HG03378 (cell line): Measurements from ENCODE around the gene PRPF39.
A peak's percentile ranks its signal among the peaks of the same experiment; 100 is the strongest.
"Not testable (repeated sequence)": the region's sequence is repeated elsewhere in the genome, so short reads cannot be mapped to it uniquely, and the experiment has no call there.

Experiments used
- ATAC-seq: cut with Tn5 transposase; IDR thresholded peaks from one replicate; pipeline ENCODE4 v1.9.1; 2021; ENCODE audit warnings: mild to moderate bottlenecking, moderate library complexity; ENCODE audit not compliant: unreplicated experiment

Gene PRPF39

GRCh38 chr14:45081096-45081495, 2.8 kb upstream of the PRPF39 start:
- ATAC-seq: not testable (repeated sequence)

GRCh38 chr14:45082420-45082819, 1.5 kb upstream of the PRPF39 start:
- ATAC-seq: no peak

DNA sequence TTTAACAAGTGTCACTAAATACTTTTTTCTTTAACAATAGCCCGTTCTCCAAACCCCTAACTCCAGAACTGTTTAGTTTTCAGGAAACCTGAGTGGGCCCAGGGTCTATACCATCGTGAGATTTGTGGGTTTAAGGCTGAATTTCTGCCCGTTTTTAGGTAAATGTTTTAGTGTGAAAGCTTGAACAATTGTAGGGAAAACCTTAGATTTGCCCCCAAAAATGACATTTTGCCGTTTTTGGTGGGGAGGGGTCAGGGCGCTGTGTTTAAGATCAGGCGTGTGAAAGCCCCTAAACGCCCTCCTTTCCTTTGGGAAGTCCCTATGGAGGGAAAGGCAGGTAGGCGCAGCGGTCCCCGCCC, 320 bp upstream of the PRPF39 start:
- no peak for ATAC-seq

DNA sequence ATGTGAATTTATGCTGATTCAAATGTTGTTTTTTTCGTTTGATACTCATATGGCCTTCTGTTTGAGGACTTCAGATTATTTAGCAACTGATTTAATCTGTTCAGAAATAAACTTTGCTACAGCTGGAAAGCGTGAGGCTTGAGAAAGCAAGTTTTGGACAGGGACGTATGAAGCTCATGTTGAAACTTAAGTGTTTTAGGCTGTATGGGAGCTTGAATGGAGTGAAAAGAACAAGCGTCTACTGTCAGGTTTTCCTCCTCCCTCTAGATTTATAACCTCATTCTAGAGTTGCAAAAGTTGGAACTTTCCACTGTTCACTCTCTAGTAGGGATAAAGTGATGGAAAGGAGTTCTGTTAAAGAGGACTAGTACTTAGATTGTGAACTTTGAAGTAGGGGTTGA, 1.0 kb downstream of the PRPF39 start:
- ATAC-seq: peak; percentile 12

DNA sequence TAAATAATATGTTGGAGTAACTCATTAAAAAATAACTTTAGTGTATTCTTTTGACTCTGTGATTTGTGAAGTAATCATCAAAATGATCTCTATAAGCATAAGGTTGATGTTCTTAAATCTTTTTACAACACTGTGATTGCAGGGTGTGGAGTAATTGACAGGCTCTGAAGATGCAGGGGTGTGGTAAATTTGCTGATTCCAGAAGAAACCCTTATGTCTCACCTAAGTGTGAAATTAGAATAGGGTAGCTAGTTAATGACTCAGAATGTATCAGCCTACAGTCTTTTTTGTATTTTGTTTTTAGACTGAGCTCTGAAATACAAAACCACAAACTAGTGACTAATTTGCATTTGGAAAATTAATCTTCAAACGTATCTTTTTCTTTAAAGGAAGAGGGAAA, 5.9 kb downstream of the PRPF39 start:
- peak; percentile 87 for ATAC-seq

GRCh38 chr14:45091710-45092109, 7.8 kb downstream of the PRPF39 start:
- ATAC-seq: no peak

DNA sequence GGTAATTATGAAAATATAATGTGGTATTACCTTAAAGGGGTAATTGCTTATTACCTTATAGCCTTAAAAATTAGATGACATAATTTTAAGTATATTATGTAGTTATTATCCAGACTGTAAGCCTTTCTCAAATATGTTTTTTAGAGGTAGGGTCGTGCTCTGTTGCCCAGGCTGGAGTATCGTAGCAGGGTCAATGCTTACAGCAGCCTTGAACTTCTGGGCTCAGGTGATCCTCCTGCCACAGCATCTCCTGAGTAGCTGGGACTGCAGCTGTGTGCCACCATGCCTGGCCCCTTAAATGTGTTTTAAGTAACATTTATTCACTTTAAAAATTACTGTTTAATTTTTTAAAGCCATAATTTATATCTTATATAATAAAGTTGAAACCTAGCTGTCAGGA, 10.4 kb downstream of the PRPF39 start:
- no peak for ATAC-seq

DNA sequence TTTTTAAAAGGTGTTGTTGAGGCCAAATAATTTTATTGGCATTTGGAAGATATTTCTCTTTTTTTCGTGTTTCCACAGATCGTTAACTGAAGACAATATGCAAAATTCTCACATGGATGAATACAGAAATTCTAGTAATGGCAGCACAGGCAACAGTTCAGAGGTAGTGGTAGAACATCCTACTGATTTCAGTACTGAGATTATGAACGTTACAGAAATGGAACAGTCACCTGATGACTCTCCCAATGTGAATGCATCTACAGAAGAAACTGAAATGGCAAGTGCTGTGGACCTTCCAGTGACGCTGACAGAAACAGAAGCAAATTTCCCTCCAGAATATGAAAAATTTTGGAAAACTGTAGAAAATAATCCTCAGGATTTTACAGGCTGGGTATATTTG, 11.2 kb downstream of the PRPF39 start:
- no peak for ATAC-seq

- ATAC-seq: no peak
Observed at GRCh38 chr14:45096218-45096617, 12.3 kb downstream of the PRPF39 start.

DNA sequence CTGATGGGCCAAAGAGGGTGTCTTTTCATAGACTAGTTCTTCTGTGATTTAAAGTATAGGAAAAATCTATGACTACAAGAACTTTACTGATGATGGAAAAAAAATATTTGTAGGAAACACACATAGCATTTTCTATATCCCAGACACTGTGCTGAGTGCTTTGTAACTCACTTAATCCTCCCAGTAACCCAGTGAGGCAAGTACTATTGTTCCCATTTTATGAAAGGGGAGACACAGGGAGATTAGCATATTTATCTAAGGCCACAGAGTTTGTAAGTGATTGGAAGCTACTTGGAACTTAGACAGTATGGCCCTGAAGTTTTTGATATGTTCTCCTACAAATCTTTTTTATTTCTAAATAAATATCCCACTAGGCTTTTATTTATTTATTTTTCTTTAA, 19.9 kb downstream of the PRPF39 start:
- ATAC-seq: no peak

GRCh38 chr14:45104561-45104960, 20.6 kb downstream of the PRPF39 start:
- no peak for ATAC-seq

DNA sequence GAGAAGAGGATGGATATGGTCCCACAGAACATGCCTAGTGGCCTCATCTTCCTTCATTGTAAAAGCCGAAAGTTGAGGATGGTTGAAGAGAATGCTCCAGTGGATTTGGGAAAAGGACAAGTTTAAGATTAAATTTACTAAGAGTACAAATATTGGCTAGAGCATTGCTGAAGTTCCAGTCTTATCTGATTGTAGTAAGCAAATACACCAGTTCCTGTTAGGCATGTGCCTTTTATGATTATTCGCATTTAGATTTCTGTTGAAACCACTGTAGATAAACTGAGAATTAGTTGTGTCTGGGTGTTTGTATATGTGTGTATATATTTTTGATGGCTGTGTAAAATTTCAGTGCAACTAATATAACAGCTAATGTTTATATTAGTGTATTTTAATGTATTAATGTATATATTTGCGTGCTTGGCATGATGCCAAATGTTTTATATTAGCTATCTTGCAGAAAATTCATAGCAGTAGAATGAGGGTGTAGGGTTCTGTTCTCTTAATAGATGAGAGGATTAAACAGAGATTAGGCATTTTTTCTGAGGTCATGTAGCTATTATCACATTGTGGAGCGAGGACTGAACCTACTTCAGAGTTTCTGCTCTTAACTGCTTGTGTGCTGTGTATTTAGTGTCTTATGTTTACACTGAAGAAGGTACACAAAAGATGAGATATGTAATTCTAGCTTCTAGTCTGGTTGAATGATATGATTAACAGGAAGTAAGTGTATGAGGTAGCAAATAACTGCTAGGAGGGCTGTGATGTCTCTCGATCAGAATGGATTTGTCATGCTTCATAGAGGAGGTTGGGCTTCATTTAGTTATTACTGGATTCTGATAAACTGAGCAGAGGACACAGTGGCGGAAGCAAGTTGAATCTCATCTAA, 29.2 kb downstream of the PRPF39 start:
- no peak for ATAC-seq

- no peak for ATAC-seq
Observed at GRCh38 chr14:45114327-45114726, 30.4 kb downstream of the PRPF39 start.

- no peak for ATAC-seq
Observed at GRCh38 chr14:45118594-45118993, 34.7 kb downstream of the PRPF39 start.

- no peak for ATAC-seq
Observed at GRCh38 chr14:45120096-45120495, 36.2 kb downstream of the PRPF39 start.

GRCh38 chr14:45123271-45123670, 39.4 kb downstream of the PRPF39 start:
- no peak for ATAC-seq

DNA sequence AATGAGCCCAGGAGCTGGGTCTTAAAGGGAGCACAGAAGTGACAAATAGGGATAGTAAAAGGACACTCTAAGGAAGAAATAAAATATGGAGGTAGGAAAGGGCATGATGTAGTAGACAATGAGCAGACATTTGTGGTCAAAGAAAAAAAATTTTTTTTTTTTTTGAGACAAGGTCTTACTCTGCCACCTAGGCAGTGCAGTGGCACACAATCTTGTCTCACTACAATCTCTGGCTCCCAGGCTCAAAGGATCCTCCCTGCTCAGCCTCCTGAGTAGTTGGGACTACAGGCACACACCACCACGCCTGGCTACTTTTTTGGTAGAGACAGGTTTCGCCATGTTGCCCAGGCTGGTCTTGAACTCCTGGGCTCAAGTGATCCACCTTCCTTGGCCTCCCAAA, 41.8 kb downstream of the PRPF39 start:
- no peak for ATAC-seq

DNA sequence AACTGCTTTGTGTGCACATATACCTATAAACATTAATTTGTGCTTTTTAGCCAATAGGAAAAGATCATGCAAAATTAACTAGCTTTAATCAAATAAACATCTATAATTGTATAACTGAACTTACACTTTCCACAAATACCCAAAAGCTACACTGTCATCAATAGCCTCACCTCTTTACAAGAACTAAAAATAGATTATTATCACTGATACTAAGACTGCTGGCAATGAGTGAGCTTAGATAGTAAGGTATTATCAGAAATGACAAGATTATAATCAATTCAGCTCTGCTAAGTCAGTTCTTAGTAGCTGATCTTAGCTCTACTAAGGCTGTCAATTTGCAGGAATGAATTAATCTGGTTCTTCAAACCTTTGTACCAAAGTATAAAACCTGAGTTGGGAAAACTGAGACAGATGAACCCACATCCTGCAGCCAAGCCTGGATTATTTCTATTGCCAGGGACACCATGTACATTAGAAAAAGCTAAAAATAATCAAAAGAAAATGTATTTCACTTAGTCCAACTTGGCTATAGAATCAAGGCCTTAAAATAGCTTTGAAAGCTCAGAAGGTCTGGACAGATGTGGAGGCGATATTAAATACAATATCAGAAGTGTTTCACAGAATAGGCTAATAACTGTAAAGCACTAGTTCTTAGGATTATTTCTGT, 45.2 kb downstream of the PRPF39 start:
- ATAC-seq: no peak

DNA sequence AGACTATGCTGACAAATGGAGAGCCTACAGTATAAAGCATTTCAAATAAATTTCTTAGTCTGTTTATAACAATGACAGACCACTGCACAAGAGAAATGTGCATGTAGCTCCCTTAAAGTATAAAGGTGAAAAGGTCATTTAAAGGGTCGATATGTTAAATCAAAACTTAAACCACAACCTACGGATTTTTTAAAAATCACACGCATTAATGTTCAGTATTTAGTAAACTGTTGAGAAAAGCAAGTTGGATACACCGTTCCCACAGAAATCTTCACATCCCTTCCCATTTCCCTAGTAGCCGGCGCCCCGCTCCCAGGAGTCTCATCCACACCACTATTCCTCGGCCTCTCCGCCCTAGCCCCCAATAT, 49.8 kb downstream of the PRPF39 start:
- no peak for ATAC-seq

DNA sequence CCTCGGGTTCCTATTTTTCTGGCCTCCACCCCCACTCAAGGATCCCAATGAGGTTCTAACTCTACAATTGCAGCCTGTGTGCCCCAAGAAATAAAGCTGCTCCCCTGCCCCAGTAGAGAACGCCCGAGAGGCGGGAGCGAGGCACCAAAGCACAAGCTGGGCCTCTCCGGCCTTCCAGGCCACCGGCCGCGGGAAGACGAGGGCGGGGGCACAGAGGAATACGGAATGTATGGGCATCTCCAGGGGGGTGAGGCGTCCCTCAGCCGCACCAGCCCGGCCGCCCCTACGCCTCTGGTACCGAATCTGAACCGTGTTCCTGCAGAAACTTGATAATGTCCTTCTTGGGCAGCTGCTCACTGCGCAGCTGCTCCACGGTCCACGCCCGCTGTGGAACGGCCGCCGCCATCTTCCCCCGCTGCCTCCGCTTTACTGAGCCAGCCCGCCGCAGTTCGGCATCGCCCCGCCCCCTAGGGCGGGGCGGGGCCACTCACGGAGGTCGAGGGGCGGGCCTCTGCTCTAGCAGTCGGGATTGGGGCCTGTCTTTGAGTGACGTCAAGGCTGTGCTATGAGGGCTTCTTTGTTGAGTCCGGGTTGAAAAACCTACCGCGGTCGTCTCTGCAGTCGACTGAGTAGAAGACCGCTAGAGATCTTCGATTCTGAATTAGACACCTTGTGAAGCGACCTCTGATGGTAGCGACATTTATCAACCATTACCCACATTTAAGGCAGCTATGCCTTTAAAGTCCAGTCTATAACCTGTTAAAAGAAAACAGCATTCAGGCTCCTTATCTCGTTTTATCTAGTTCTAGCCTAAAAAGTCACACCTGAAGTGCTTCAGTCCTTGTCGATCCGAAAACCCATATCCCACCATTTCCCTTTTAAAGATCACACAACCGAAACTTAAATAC, 50.4 kb downstream of the PRPF39 start, which contains the start of gene FKBP3:
Gene FKBP3 (minus strand): TSS at position 431 of the 908 bp plus-strand sequence. CDS start 25 bp downstream, at position 406.
- ATAC-seq: peak; percentile 90

DNA sequence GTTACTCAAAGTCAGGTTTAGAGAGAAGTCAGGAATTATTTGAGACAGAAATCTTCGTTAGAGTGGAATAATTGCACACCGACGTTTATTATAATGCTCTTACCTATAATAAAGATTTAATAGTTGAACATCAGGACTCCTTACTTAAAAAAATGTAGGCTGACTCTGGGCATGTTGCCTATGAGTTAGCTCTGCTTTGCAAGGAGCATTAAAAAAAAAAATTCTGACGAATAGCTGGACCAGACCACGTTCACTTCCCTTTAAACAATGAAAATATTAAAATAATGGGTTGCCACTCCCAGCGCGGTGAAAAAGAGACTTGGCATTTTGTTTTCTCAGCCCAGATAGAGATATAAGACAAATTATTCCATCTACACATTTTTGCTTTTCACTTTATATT, 51.2 kb downstream of the PRPF39 start:
- ATAC-seq: no peak
